CD4-positive, alpha-beta memory T cell (primary cell): ENCODE data around the gene MPND. TPM values are rescaled to one million over a fixed set of nuclear protein-coding genes. Genes with fewer than 3 reads are reported as not detected.

Experiments
- CTCF ChIA-PET: fragments of 350-600 bp; sonication (Branson Sonifier 250); formaldehyde crosslinking; loops from one replicate; lab custom pipeline; 2021; ENCODE audit warnings: inconsistent platforms; ENCODE audit not compliant: partially characterized antibody; lab: Charles Lee
- POLR2A ChIA-PET: fragments of 350-600 bp; sonication (Branson Sonifier 250); formaldehyde crosslinking; loops from one replicate; lab custom pipeline; 2021; ENCODE audit not compliant: partially characterized antibody; lab: Charles Lee
- DNase-seq, 5 donors: peaks; one replicate each; pipeline versions ENCODE4 v3.0.0 to v3.0.0-alpha.2; 2020 to 2022; ENCODE audit warnings: mixed read lengths in 1 of 5
- H3K27ac ChIP-seq: one replicate; pipeline ENCODE4 v1.7.0; 2013; ENCODE audit warnings: low read depth, low read length
- H3K27me3 ChIP-seq: 2 replicates; pipeline ENCODE4 v1.7.0; 2013; ENCODE audit warnings: mild to moderate bottlenecking, low read length, moderate library complexity; ENCODE audit not compliant: insufficient read depth
- H3K36me3 ChIP-seq: 2 replicates; pipeline ENCODE4 v1.7.0; 2013; ENCODE audit warnings: mild to moderate bottlenecking, low read length, moderate library complexity; ENCODE audit not compliant: insufficient read depth
- H3K4me1 ChIP-seq: 2 replicates; pipeline ENCODE4 v1.7.0; 2013; ENCODE audit warnings: mild to moderate bottlenecking, low read length, moderate library complexity; ENCODE audit not compliant: insufficient read depth
- H3K4me3 ChIP-seq, 2 donors: one replicate each; pipeline ENCODE4 v1.7.0; 2013; ENCODE audit warnings: low read length in 2 of 2, mild to moderate bottlenecking in 1 of 2
- H3K9me3 ChIP-seq, 2 donors: one replicate each; pipeline ENCODE4 v1.7.0; 2013; ENCODE audit warnings: low read length in 2 of 2, control low read depth in 1 of 2; ENCODE audit not compliant: control insufficient read depth in 1 of 2
- H3K27ac Mint-ChIP-seq, 7 donors: one replicate each; pipeline ENCODE4 v1.8.0; 2020 to 2021; ENCODE audit warnings: mixed read lengths in 7 of 7, mild to moderate bottlenecking in 6 of 7, inconsistent platforms in 3 of 7, moderate library complexity in 3 of 7
- H3K27me3 Mint-ChIP-seq, 2 donors: one replicate each; pipeline ENCODE4 v1.8.0; 2020 to 2021; ENCODE audit warnings: mixed read lengths in 2 of 2
- H3K36me3 Mint-ChIP-seq, 2 donors: one replicate each; pipeline ENCODE4 v1.8.0; 2020 to 2021; ENCODE audit warnings: mixed read lengths in 2 of 2, inconsistent platforms in 1 of 2, mild to moderate bottlenecking in 1 of 2
- H3K4me1 Mint-ChIP-seq, 4 donors: one replicate each; pipeline ENCODE4 v1.8.0; 2020 to 2021; ENCODE audit warnings: mixed read lengths in 4 of 4, mild to moderate bottlenecking in 1 of 4
- H3K4me3 Mint-ChIP-seq, 8 donors: one replicate each; pipeline ENCODE4 v1.8.0; 2020 to 2021; ENCODE audit warnings: mixed read lengths in 8 of 8, mild to moderate bottlenecking in 7 of 8, moderate library complexity in 6 of 8, inconsistent platforms in 3 of 8
- H3K9me3 Mint-ChIP-seq, 8 donors: one replicate each; pipeline ENCODE4 v1.8.0; 2020 to 2021; ENCODE audit warnings: mixed read lengths in 8 of 8, mild to moderate bottlenecking in 5 of 8, inconsistent platforms in 3 of 8, moderate library complexity in 1 of 8
- intact Hi-C: fragments of 100-400 bp; cut with micrococcal nuclease; formaldehyde crosslinking; loops from one replicate; pipeline ENCODE4 v1.15.1; 2023
- polyA plus RNA-seq, 2 donors: library from polyadenylated mRNA; unstranded; fragments of 300-500 nt; fragmentation: Illumina TruSeq; gene quantifications; one replicate each; pipeline ENCODE4 v1.2.3, GENCODE V29; 2021
- total RNA-seq, 2 experiments: library from RNA; stranded (reverse); gene quantifications; one replicate each; pipeline ENCODE4 v1.2.3, GENCODE V29; 2021

The MPND gene
- total and polyA plus RNA-seq, 4 experiments from 2014 or later, result 3.5 to 27.0 (median 16.9) TPM

GRCh38 chr19:4370418-4371041 lies 27.2 kb downstream of the MPND start:
- Histone ChIP-seq H3K36me3 (peaks cover 11% of the 10 kb centered on the region), H3K27me3 (no peaks in the 10 kb centered on the region), H3K9me3 (no peaks in the 10 kb centered on the region), H3K27ac (peak overlapping the region; percentile 87), H3K4me3 (peak overlapping the region; percentile 51 to 69), H3K4me1 (peaks cover 74% of the 10 kb centered on the region)
- Mint-ChIP-seq H3K4me3 (peak overlapping the region; percentile 20 to 97 (median 89)), H3K9me3 (no peaks in the 10 kb centered on the region), H3K36me3 (peaks cover 3 to 17% of the 10 kb centered on the region in 2 donors), H3K27ac (peak overlapping the region; percentile 37 to 97 (median 95)), H3K4me1 (peaks cover 14 to 57% (median 33%) of the 10 kb centered on the region in 4 donors), H3K27me3 (no peaks in the 10 kb centered on the region)
- ChIA-PET CTCF (interaction anchor here (0.7 to 2.8 kb wide), 13 partner anchors 9 to 105 kb away, joined by 3 to 25 read pairs (median 5); partner anchors contain the start of genes CHAF1A and SH3GL1), POLR2A (interaction anchor here (0.6 to 5.2 kb wide), 14 partner anchors 9 to 124 kb away, joined by 3 to 85 read pairs (median 6); partner anchors contain the start of genes CHAF1A, HDGFL2, MPND and SH3GL1)
- no peak for DNase-seq
- intact Hi-C loops, result no loop called here

- Mint-ChIP-seq H3K4me3 (peak overlapping the region in 2 of 8 donors; percentile 46 to 92), H3K27ac (peak overlapping the region; percentile 76 to 95 (median 83)), H3K27me3 (no peaks in the 10 kb centered on the region), H3K36me3 (peaks cover 3 to 15% of the 10 kb centered on the region in 2 donors), H3K4me1 (peaks cover 16 to 67% (median 40%) of the 10 kb centered on the region in 4 donors), H3K9me3 (no peaks in the 10 kb centered on the region)
- no peak for DNase-seq
- intact Hi-C loops, result no loop called here
- ChIA-PET CTCF (interaction anchor here (1.8 kb wide), 1 partner anchor 29 kb away, joined by 10 read pairs; the partner anchor contains the start of gene SH3GL1), POLR2A (interaction anchor here (0.7 to 5.2 kb wide), 3 partner anchors 19 to 30 kb away, joined by 3 to 85 read pairs (median 9); partner anchors contain the start of genes CHAF1A and SH3GL1)
- H3K27me3 ChIP-seq, result no peaks in the 10 kb centered on the region
- H3K4me3 ChIP-seq, result no peak overlapping the region
- peaks cover 2% of the 10 kb centered on the region for H3K36me3 ChIP-seq
- H3K9me3 ChIP-seq, result no peaks in the 10 kb centered on the region
- peaks cover 83% of the 10 kb centered on the region for H3K4me1 ChIP-seq
- peak overlapping the region; percentile 87 for H3K27ac ChIP-seq
Measured at GRCh38 chr19:4371247-4372164, 28.1 kb downstream of the MPND start.

GRCh38 chr19:4372165-4373012 lies 29.0 kb downstream of the MPND start:
- no peaks in the 10 kb centered on the region for H3K27me3 Mint-ChIP-seq
- H3K27ac Mint-ChIP-seq, result peak overlapping the region in 4 of 7 donors; percentile 37 to 85 (median 60)
- ChIA-PET CTCF (interaction anchor here (1.8 kb wide), 1 partner anchor 28 kb away, joined by 10 read pairs; the partner anchor contains the start of gene SH3GL1), POLR2A (interaction anchor here (1.0 to 5.2 kb wide), 2 partner anchors 29 kb away, joined by 6 to 85 read pairs; partner anchors contain the start of genes CHAF1A, MPND and SH3GL1)
- Histone ChIP-seq H3K4me3 (no peak overlapping the region), H3K27me3 (no peaks in the 10 kb centered on the region), H3K4me1 (peaks cover 91% of the 10 kb centered on the region), H3K9me3 (no peaks in the 10 kb centered on the region), H3K36me3 (no peaks in the 10 kb centered on the region), H3K27ac (no peak overlapping the region)
- no peak overlapping the region for H3K4me3 Mint-ChIP-seq
- H3K9me3 Mint-ChIP-seq, result no peaks in the 10 kb centered on the region
- H3K4me1 Mint-ChIP-seq, result peaks cover 17 to 72% (median 46%) of the 10 kb centered on the region in 4 donors
- no peak for DNase-seq
- intact Hi-C loops, result no loop called here
- peaks cover 3 to 11% of the 10 kb centered on the region in 2 donors for H3K36me3 Mint-ChIP-seq

- POLR2A ChIA-PET, result interaction anchor here (1.0 kb wide), 1 partner anchor 30 kb away, joined by 6 read pairs; the partner anchor contains the start of gene MPND
Measured at GRCh38 chr19:4373013-4373367, 29.6 kb downstream of the MPND start.

GRCh38 chr19:4373601-4374497 lies 30.5 kb downstream of the MPND start:
- H3K27ac ChIP-seq, result no peak overlapping the region
- peak overlapping the region in 6 of 7 donors; percentile 24 to 89 (median 80) for H3K27ac Mint-ChIP-seq
- ChIA-PET CTCF (interaction anchor here (1.8 to 4.0 kb wide), 2 partner anchors 21 to 27 kb away, joined by 9 to 15 read pairs (median 10); partner anchors contain the start of gene SH3GL1), POLR2A (interaction anchor here (1.6 kb wide), 1 partner anchor 21 kb away, joined by 4 read pairs; no protein-coding TSS in a partner anchor)
- intact Hi-C loops, result no loop called here
- no peaks in the 10 kb centered on the region for H3K9me3 ChIP-seq
- no peak overlapping the region for H3K4me3 ChIP-seq
- peaks cover 3 to 7% of the 10 kb centered on the region in 2 donors for H3K36me3 Mint-ChIP-seq
- DNase-seq, result no peak
- no peaks in the 10 kb centered on the region for H3K9me3 Mint-ChIP-seq
- H3K27me3 ChIP-seq, result no peaks in the 10 kb centered on the region
- peaks cover 93% of the 10 kb centered on the region for H3K4me1 ChIP-seq
- H3K36me3 ChIP-seq, result no peaks in the 10 kb centered on the region
- peaks cover 13 to 70% (median 45%) of the 10 kb centered on the region in 4 donors for H3K4me1 Mint-ChIP-seq
- H3K27me3 Mint-ChIP-seq, result no peaks in the 10 kb centered on the region
- H3K4me3 Mint-ChIP-seq, result no peak overlapping the region

More at GRCh38 chr19:4373013-4373367, 29.6 kb downstream of the MPND start:
- no peaks in the 10 kb centered on the region for H3K9me3 Mint-ChIP-seq
- H3K36me3 ChIP-seq, result no peaks in the 10 kb centered on the region
- H3K4me1 ChIP-seq, result peaks cover 93% of the 10 kb centered on the region
- no peak overlapping the region for H3K27ac ChIP-seq
- H3K4me1 Mint-ChIP-seq, result peaks cover 15 to 70% (median 46%) of the 10 kb centered on the region in 4 donors
- CTCF ChIA-PET, result interaction anchor here (1.8 kb wide), 1 partner anchor 27 kb away, joined by 10 read pairs; the partner anchor contains the start of gene SH3GL1
- H3K27ac Mint-ChIP-seq, result peak overlapping the region in 2 of 7 donors; percentile 22 to 66
- DNase-seq, result no peak
- H3K9me3 ChIP-seq, result no peaks in the 10 kb centered on the region
- H3K27me3 ChIP-seq, result no peaks in the 10 kb centered on the region
- no peaks in the 10 kb centered on the region for H3K27me3 Mint-ChIP-seq
- H3K36me3 Mint-ChIP-seq, result peaks cover 3 to 11% of the 10 kb centered on the region in 2 donors
- H3K4me3 ChIP-seq, result no peak overlapping the region
- intact Hi-C loops, result no loop called here
- H3K4me3 Mint-ChIP-seq, result no peak overlapping the region
